GM23338 (cell line): Measurements from ENCODE around the gene JAZF1. TPM values are rescaled to one million over a fixed set of nuclear protein-coding genes. Genes with fewer than 3 reads are reported as not detected.
A peak's percentile ranks its signal among the peaks of the same experiment; 100 is the strongest.

Experiments
- ATAC-seq: fragments of 200-7000 bp; cut with Tn5 transposase; 3 replicates; pipeline ENCODE4 v1.9.1; 2020
- DNase-seq: peaks from one replicate; pipeline ENCODE4 v3.0.0-alpha.2; 2015; ENCODE audit warnings: low spot score
- H2AFZ ChIP-seq: fragments of 200-600 bp; sonication (generic); 2 replicates; pipeline ENCODE4 v1.8.0; 2016; ENCODE audit warnings: antibody characterized with exemption, mild to moderate bottlenecking, moderate library complexity
- H3F3A ChIP-seq: fragments of 200-600 bp; sonication (generic); replicated peaks from 2 replicates; pipeline ENCODE4 v1.8.0; 2017; ENCODE audit warnings: antibody characterized with exemption, mixed run types, low read depth
- H3K27ac ChIP-seq: fragments of 200-600 bp; sonication (generic); 2 replicates; pipeline ENCODE4 v1.6.1; 2016; ENCODE audit warnings: low read depth
- H3K27me3 ChIP-seq: fragments of 200-600 bp; sonication (generic); 2 replicates; pipeline ENCODE4 v1.8.0; 2016; ENCODE audit warnings: mild to moderate bottlenecking, mixed run types, moderate library complexity; ENCODE audit not compliant: insufficient read depth
- H3K36me3 ChIP-seq: fragments of 200-600 bp; sonication (generic); 2 replicates; pipeline ENCODE4 v1.8.0; 2016; ENCODE audit warnings: mild to moderate bottlenecking; ENCODE audit not compliant: insufficient read depth
- H3K4me1 ChIP-seq: fragments of 200-600 bp; sonication (generic); 2 replicates; pipeline ENCODE4 v1.8.0; 2016; ENCODE audit warnings: mild to moderate bottlenecking, moderate library complexity; ENCODE audit not compliant: insufficient read depth
- H3K4me2 ChIP-seq: fragments of 200-600 bp; sonication (generic); 2 replicates; pipeline ENCODE4 v1.7.1; 2017; ENCODE audit warnings: mixed run types
- H3K4me3 ChIP-seq: fragments of 200-600 bp; sonication (generic); 2 replicates; pipeline ENCODE4 v1.6.1; 2016; ENCODE audit warnings: mixed run types
- H3K79me2 ChIP-seq: fragments of 200-600 bp; sonication (generic); replicated peaks from 2 replicates; pipeline ENCODE4 v1.8.0; 2017; ENCODE audit warnings: mild to moderate bottlenecking; ENCODE audit not compliant: insufficient read depth
- H3K9me2 ChIP-seq: fragments of 200-600 bp; sonication (generic); 2 replicates; pipeline ENCODE4 v1.8.0; 2017; ENCODE audit not compliant: insufficient read depth
- H4K20me1 ChIP-seq: fragments of 200-600 bp; sonication (generic); replicated peaks from 2 replicates; pipeline ENCODE4 v1.8.0; 2017; ENCODE audit warnings: mild to moderate bottlenecking; ENCODE audit not compliant: insufficient read depth
- H3K27ac Mint-ChIP-seq: 2 replicates; pipeline ENCODE4 v1.8.0; 2020; ENCODE audit warnings: inconsistent platforms, mild to moderate bottlenecking, moderate library complexity, mixed read lengths
- H3K27me3 Mint-ChIP-seq: 3 replicates; pipeline ENCODE4 v1.8.0; 2022; ENCODE audit warnings: low read depth, mild to moderate bottlenecking, moderate library complexity, mixed read lengths, inconsistent platforms; ENCODE audit not compliant: insufficient read depth, poor library complexity
- H3K36me3 Mint-ChIP-seq: 3 replicates; pipeline ENCODE4 v1.8.0; 2021; ENCODE audit warnings: low read depth, mild to moderate bottlenecking, inconsistent platforms, moderate library complexity, mixed read lengths
- H3K4me1 Mint-ChIP-seq: 3 replicates; pipeline ENCODE4 v1.8.0; 2020; ENCODE audit warnings: mild to moderate bottlenecking, inconsistent platforms, mixed read lengths
- H3K4me3 Mint-ChIP-seq: 3 replicates; pipeline ENCODE4 v1.8.0; 2021; ENCODE audit warnings: moderate library complexity, mild to moderate bottlenecking, inconsistent platforms, mixed read lengths
- H3K9me3 Mint-ChIP-seq: 3 replicates; pipeline ENCODE4 v1.8.0; 2020; ENCODE audit warnings: moderate library complexity, mild to moderate bottlenecking, inconsistent platforms, mixed read lengths
- CREB1 ChIP-seq: fragments of 250-450 bp; sonication (Bioruptor Pico); IDR thresholded peaks from 2 replicates; pipeline ENCODE4 v1.5.0; 2020; ENCODE audit warnings: low read depth, mild to moderate bottlenecking, moderate library complexity
- CTCF ChIP-seq, 2 experiments: fragments of 200-600 bp in 1 of 2; sonication (generic) in 1 of 2; conservative IDR thresholded peaks; 2 replicates each; pipeline versions ENCODE4 v1.5.1 to v1.6.1; 2016 to 2017; ENCODE audit warnings: antibody characterized with exemption in 2 of 2, low read depth in 2 of 2, mild to moderate bottlenecking in 2 of 2, moderate library complexity in 1 of 2
- ETS1 ChIP-seq: IDR thresholded peaks from 2 replicates; pipeline ENCODE4 v1.6.1; 2016; ENCODE audit warnings: antibody characterized with exemption
- EZH2 ChIP-seq: fragments of 200-600 bp; sonication (generic); IDR thresholded peaks from one replicate; pipeline ENCODE4 v1.8.0; 2017; ENCODE audit warnings: antibody characterized with exemption, mild to moderate bottlenecking, low read depth; ENCODE audit not compliant: unreplicated experiment
- EZH2phosphoT487 ChIP-seq: fragments of 200-600 bp; sonication (generic); IDR thresholded peaks from one replicate; pipeline ENCODE4 v1.8.1; 2018; ENCODE audit warnings: antibody characterized with exemption; ENCODE audit not compliant: unreplicated experiment
- JUNB ChIP-seq: IDR thresholded peaks from one replicate; pipeline ENCODE4 v1.6.1; 2016; ENCODE audit warnings: antibody characterized with exemption; ENCODE audit not compliant: unreplicated experiment
- NANOG ChIP-seq: IDR thresholded peaks from 2 replicates; pipeline ENCODE4 v1.6.1; 2016; ENCODE audit warnings: antibody characterized with exemption, borderline replicate concordance
- POLR2AphosphoS5 ChIP-seq: IDR thresholded peaks from 2 replicates; pipeline ENCODE4 v1.6.1; 2016; ENCODE audit warnings: antibody characterized with exemption, low read depth
- STAT1 ChIP-seq: IDR thresholded peaks from one replicate; pipeline ENCODE4 v1.6.1; 2016; ENCODE audit warnings: antibody characterized with exemption; ENCODE audit not compliant: unreplicated experiment
- ZNF331 ChIP-seq: fragments of 250-450 bp; sonication (Bioruptor Pico); IDR thresholded peaks from 2 replicates; pipeline ENCODE4 v1.5.0; 2020; ENCODE audit warnings: low read depth, mild to moderate bottlenecking, moderate library complexity
- ZNF462 ChIP-seq: fragments of 250-450 bp; sonication (Bioruptor Pico); IDR thresholded peaks from 2 replicates; pipeline ENCODE4 v1.5.0; 2020; ENCODE audit warnings: mild to moderate bottlenecking, moderate library complexity
- polyA plus RNA-seq: library from polyadenylated mRNA; unstranded; fragments of >200 nt; fragmentation: Nextera tagmentation; extraction: Ambion mirVana; gene quantifications from 2 replicates; pipeline ENCODE4 v1.2.1, GENCODE V29; 2016
- total RNA-seq: library from RNA; depleted of rRNA; stranded (reverse); fragments of >200 nt; shearing (Covaris generic); gene quantifications from 2 replicates; pipeline ENCODE4 v1.2.3, GENCODE V29; 2014

The JAZF1 gene
- total and polyA plus RNA-seq, 2 experiments from 2014 or later: 12.2 to 22.2 TPM

- H3K27ac Mint-ChIP-seq: no peak overlapping the region
- H3K4me1 Mint-ChIP-seq: peaks cover 8% of the 10 kb centered on the region
- peak; percentile 28; the same call in 2 of the 3 replicates for ATAC-seq
- Histone ChIP-seq H3F3A (no peaks in the 10 kb centered on the region), H3K27ac (no peak overlapping the region), H3K79me2 (0 out of 2 replicates have a peak, but pooled peaks cover 2% of the 10 kb centered on the region), H3K4me1 (no peaks in the 10 kb centered on the region), H3K4me2 (no peak overlapping the region), H2AFZ (no peak overlapping the region), H3K4me3 (no peak overlapping the region), H3K36me3 (no peaks in the 10 kb centered on the region), H3K27me3 (no peaks in the 10 kb centered on the region), H4K20me1 (peaks cover 4% of the 10 kb centered on the region; the same call in 1 of the 2 replicates), H3K9me2 (no peaks in the 10 kb centered on the region)
- no peaks in the 10 kb centered on the region for H3K9me3 Mint-ChIP-seq
- DNase-seq: no peak
- H3K4me3 Mint-ChIP-seq: no peak overlapping the region
- H3K36me3 Mint-ChIP-seq: no peaks in the 10 kb centered on the region
- H3K27me3 Mint-ChIP-seq: peaks cover 1% of the 10 kb centered on the region
- no peak for TF ChIP-seq EZH2
- no peak for TF ChIP-seq NANOG
- no peak for TF ChIP-seq STAT1
- TF ChIP-seq CREB1 (CRISPR knock-in tag): no peak
- no peak for TF ChIP-seq EZH2phosphoT487
- no peak for TF ChIP-seq CTCF (conservative IDR thresholded peaks at IDR 0.05; ENCODE audit: low read depth in 2 of 2)
- no peak for TF ChIP-seq ZNF331
- TF ChIP-seq POLR2AphosphoS5: no peak
- TF ChIP-seq JUNB: no peak
- TF ChIP-seq ETS1: no peak
Observed at GRCh38 chr7:27950123-27950522, 230.5 kb downstream of the JAZF1 start.

GRCh38 chr7:27948861-27949260, 231.7 kb downstream of the JAZF1 start:
- Histone ChIP-seq H3K4me2 (no peak overlapping the region), H3K27ac (no peak overlapping the region), H3F3A (no peaks in the 10 kb centered on the region), H2AFZ (no peak overlapping the region), H3K79me2 (0 out of 2 replicates have a peak, but pooled peaks cover 2% of the 10 kb centered on the region), H3K27me3 (no peaks in the 10 kb centered on the region), H3K36me3 (no peaks in the 10 kb centered on the region), H4K20me1 (peaks cover 4% of the 10 kb centered on the region; the same call in 1 of the 2 replicates), H3K9me2 (no peaks in the 10 kb centered on the region), H3K4me3 (no peak overlapping the region), H3K4me1 (no peaks in the 10 kb centered on the region)
- TF ChIP-seq ZNF462 (no peak), JUNB (no peak), NANOG (no peak)
- no peak overlapping the region for H3K4me3 Mint-ChIP-seq
- no peak for DNase-seq
- peaks cover 1% of the 10 kb centered on the region for H3K27me3 Mint-ChIP-seq
- ATAC-seq: no peak
- no peaks in the 10 kb centered on the region for H3K36me3 Mint-ChIP-seq
- peaks cover 8% of the 10 kb centered on the region for H3K4me1 Mint-ChIP-seq
- H3K27ac Mint-ChIP-seq: no peak overlapping the region
- no peaks in the 10 kb centered on the region for H3K9me3 Mint-ChIP-seq
